Astrocyte of the cerebellum (primary cell): ENCODE results near the gene CFAP410.

ENCODE experiments used
- DNase-seq: peaks from one replicate; pipeline ENCODE4 v3.0.0-alpha.2; 2011; ENCODE audit warnings: low read depth
- H3K4me3 ChIP-seq: 2 replicates; pipeline ENCODE4 v1.5.1; 2011; ENCODE audit warnings: mild to moderate bottlenecking, low read depth, low read length, moderate library complexity
- CTCF ChIP-seq: IDR thresholded peaks from 2 replicates; pipeline ENCODE4 v1.5.1; 2012; ENCODE audit warnings: low read length, low read depth, moderate library complexity, mild to moderate bottlenecking; ENCODE audit errors: missing control alignments
- in situ Hi-C: cut with HindIII; loops from 2 replicates; pipeline ENCODE4 v1.10.0; 2017; ENCODE audit warnings: low sequenced_read_pairs

CFAP410 gene

GRCh38 chr21:44327603-44327974 lies 11.6 kb downstream of the CFAP410 start:
- no peak for DNase-seq
- no peak overlapping the region for H3K4me3 ChIP-seq
- no peak for TF ChIP-seq CTCF
- in situ Hi-C loops = no loop called here

GRCh38 chr21:44326716-44327602 lies 12.2 kb downstream of the CFAP410 start:
- H3K4me3 ChIP-seq = no peak overlapping the region
- no peak for DNase-seq
- no peak for TF ChIP-seq CTCF
- in situ Hi-C loops = no loop called here

DNA sequence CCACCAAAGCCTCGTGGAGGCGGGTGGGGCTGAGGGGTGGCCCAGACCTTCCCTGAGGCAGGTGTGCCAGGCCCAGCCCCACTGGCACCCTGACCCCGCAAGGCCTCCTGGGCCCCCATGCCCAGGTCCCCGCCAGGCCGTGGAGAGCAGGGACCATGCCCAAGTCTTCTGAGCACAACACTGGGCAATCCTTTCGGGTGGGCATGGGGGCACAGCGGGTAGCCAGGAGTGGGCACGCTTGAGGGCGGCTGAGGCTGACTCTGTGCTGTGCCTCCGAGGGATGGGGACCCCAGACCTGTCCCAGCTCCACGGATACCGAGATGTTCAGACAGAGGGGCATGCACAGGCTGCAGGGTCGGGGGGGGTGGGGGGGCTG lies 12.9 kb downstream of the CFAP410 start:
- in situ Hi-C loops = no loop called here
- no peak for DNase-seq
- no peak overlapping the region for H3K4me3 ChIP-seq
- no peak for TF ChIP-seq CTCF

- no peak overlapping the region for H3K4me3 ChIP-seq
- in situ Hi-C loops = no loop called here
- no peak for TF ChIP-seq CTCF
- no peak for DNase-seq
These were observed 13.6 kb downstream of the CFAP410 start for GRCh38 chr21:44325386-44326271.

DNA sequence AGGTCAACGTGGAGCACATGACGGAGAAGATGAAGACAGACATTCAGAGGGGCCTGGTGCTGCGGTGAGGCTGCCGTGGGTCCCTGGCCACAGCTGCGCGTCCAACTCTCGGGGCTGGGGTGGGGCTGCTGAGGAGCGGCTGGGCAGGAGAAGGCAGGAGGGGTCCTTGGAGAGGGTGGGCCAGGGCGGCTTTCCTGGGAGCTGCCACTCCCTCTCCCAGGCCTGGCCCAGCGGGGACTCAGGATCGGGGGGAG lies 14.4 kb downstream of the CFAP410 start:
- DNase-seq = no peak
- no peak overlapping the region for H3K4me3 ChIP-seq
- no peak for TF ChIP-seq CTCF
- in situ Hi-C loops = no loop called here

- H3K4me3 ChIP-seq = no peak overlapping the region
- no peak for TF ChIP-seq CTCF
- DNase-seq = no peak
- in situ Hi-C loops = no loop called here
These were observed 14.9 kb downstream of the CFAP410 start for GRCh38 chr21:44324106-44324853.
